Neural cell (in vitro differentiated cells): ENCODE measurements around the gene SHB.

Experiments used
- EZH2 ChIP-seq: fragments of 200-600, 300-800 bp; shearing (Covaris generic), sonication (generic); IDR thresholded peaks from 2 replicates; pipeline ENCODE4 v1.6.1; 2014; ENCODE audit warnings: antibody characterized with exemption, low read length, borderline replicate concordance, mild to moderate bottlenecking; ENCODE audit not compliant: insufficient read depth, poor library complexity, severe bottlenecking
- POLR2AphosphoS5 ChIP-seq: IDR thresholded peaks from 2 replicates; pipeline ENCODE4 v1.6.1; 2012
- TAF1 ChIP-seq: IDR thresholded peaks from 2 replicates; pipeline ENCODE4 v1.6.1; 2012; ENCODE audit warnings: low read depth

- TF ChIP-seq EZH2 (no peak), POLR2AphosphoS5 (no peak), TAF1 (no peak)
Observed at GRCh38 chr9:37870799-37871176, 198.2 kb downstream of the SHB start.
